Left lung (tissue), 10 donors: ENCODE results near the gene USP24. TPM values are rescaled to one million over a fixed set of nuclear protein-coding genes. Genes with fewer than 3 reads are reported as not detected.

Experiments used
- ATAC-seq: fragments of 200-7000 bp; cut with Tn5 transposase; one replicate; pipeline ENCODE4 v1.9.1; 2020; ENCODE audit warnings: moderate library complexity
- DNase-seq, 4 donors: peaks; one replicate each; pipeline ENCODE4 v3.0.0-alpha.2; 2013 to 2020
- H3K27ac ChIP-seq, 2 donors: fragments of 200-600 bp; sonication (generic) in 1 of 2; one replicate each; pipeline versions ENCODE4 v1.5.0 to v1.8.0; 2020 to 2021
- H3K27me3 ChIP-seq, 2 donors: fragments of 200-600 bp; sonication (generic) in 1 of 2; one replicate each; pipeline versions ENCODE4 v1.5.0 to v1.8.0; 2020 to 2021
- H3K36me3 ChIP-seq, 2 donors: fragments of 200-600 bp; sonication (generic) in 1 of 2; one replicate each; pipeline versions ENCODE4 v1.5.0 to v1.8.0; 2020 to 2021
- H3K4me1 ChIP-seq, 2 donors: fragments of 200-600 bp; one replicate each; pipeline ENCODE4 v1.8.0; 2021
- H3K4me3 ChIP-seq, 2 donors: fragments of 200-600 bp; sonication (generic) in 1 of 2; one replicate each; pipeline versions ENCODE4 v1.5.0 to v1.8.0; 2020 to 2021; ENCODE audit warnings: mild to moderate bottlenecking in 1 of 2
- H3K9me3 ChIP-seq, 2 donors: fragments of 200-600 bp; sonication (generic) in 1 of 2; one replicate each; pipeline versions ENCODE4 v1.5.0 to v1.8.0; 2020 to 2021
- intact Hi-C, 2 donors: fragments of 100-400 bp; cut with DNase I; formaldehyde crosslinking; loops; one replicate each; pipeline versions ENCODE4 v1.11.2 to v1.14.2; 2022
- polyA plus RNA-seq, 6 donors: library from polyadenylated mRNA; unstranded; fragments of 120-200 nt; gene quantifications; one replicate each; pipeline ENCODE4 v1.2.1, GENCODE V29; 2013; ENCODE audit not compliant: insufficient read length in 6 of 6
- total RNA-seq, 2 donors: library from RNA; stranded (reverse); fragmentation: NEBNext Ultra II Directional; extraction: Animal tissue kit (Norgen Biotek cat#: 25700); gene quantifications; one replicate each; pipeline ENCODE4 v1.2.1, GENCODE V29; 2021
- TF ChIP-seq, protein P1 (sequence below), 2 donors: fragments of 200-600 bp; sonication (generic) in 1 of 2; IDR thresholded peaks; one replicate each; pipeline versions ENCODE4 v1.5.0 to v1.8.0; 2021; ENCODE audit warnings: antibody characterized with exemption in 2 of 2
- donor health status: DM: no; HTN: yes; CAD: no.
- donor health status: DM: no; HTN: no; CAD: no.

Gene USP24
- total and polyA plus RNA-seq, 8 donors, result 26.1 to 63.7 (median 47.2) TPM

DNA sequence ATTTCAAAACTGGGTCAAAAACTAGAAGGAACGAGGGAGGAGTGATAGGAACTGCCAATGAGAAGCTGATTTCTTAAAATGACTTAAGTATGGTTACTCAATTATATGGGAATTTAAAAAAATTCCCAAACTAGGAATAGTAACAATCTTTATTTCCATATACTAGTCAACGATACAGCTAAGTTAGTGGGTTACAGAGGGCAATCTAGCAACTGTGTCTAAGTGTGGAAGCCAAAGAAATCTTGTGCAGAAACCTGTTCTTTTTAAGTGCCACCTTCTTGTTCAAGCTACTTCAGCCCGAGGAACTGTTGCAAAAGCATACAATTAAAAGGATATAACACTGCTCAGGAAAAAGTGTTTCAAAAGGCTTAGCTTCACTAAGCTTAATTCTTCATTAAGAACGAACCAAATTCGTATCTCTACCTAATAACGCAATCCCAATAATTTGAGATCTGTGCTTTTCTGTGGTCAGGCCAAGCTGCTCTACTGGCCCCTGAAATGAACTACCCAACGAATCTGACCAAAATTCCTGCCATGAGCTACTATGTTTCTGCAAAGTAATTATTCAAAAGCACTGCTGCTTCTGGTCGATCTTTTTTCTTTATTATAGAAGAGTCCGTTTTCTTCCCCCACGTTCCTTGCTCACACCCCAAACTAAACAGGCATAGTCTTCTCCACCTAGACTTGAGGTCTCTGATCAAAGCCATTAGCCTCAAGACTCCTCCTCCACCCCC is 1.8 kb downstream of the USP24 start:
- intact Hi-C loops, result no loop called here
- peak overlapping the region; percentile 94 for H3K27ac ChIP-seq
- no peaks in the 10 kb centered on the region for H3K27me3 ChIP-seq
- H3K9me3 ChIP-seq, result no peaks in the 10 kb centered on the region
- H3K4me1 ChIP-seq, result peaks cover 25 to 83% of the 10 kb centered on the region in 2 donors
- peak overlapping the region; percentile 81 to 88 for H3K4me3 ChIP-seq
- TF ChIP-seq, protein P1, sequence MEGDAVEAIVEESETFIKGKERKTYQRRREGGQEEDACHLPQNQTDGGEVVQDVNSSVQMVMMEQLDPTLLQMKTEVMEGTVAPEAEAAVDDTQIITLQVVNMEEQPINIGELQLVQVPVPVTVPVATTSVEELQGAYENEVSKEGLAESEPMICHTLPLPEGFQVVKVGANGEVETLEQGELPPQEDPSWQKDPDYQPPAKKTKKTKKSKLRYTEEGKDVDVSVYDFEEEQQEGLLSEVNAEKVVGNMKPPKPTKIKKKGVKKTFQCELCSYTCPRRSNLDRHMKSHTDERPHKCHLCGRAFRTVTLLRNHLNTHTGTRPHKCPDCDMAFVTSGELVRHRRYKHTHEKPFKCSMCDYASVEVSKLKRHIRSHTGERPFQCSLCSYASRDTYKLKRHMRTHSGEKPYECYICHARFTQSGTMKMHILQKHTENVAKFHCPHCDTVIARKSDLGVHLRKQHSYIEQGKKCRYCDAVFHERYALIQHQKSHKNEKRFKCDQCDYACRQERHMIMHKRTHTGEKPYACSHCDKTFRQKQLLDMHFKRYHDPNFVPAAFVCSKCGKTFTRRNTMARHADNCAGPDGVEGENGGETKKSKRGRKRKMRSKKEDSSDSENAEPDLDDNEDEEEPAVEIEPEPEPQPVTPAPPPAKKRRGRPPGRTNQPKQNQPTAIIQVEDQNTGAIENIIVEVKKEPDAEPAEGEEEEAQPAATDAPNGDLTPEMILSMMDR (IDR thresholded peaks at IDR 0.05), result no peak
- ATAC-seq (peak; percentile 14), DNase-seq (peak in 1 of 4 donors; percentile 37)
- no peaks in the 10 kb centered on the region for H3K36me3 ChIP-seq

DNA sequence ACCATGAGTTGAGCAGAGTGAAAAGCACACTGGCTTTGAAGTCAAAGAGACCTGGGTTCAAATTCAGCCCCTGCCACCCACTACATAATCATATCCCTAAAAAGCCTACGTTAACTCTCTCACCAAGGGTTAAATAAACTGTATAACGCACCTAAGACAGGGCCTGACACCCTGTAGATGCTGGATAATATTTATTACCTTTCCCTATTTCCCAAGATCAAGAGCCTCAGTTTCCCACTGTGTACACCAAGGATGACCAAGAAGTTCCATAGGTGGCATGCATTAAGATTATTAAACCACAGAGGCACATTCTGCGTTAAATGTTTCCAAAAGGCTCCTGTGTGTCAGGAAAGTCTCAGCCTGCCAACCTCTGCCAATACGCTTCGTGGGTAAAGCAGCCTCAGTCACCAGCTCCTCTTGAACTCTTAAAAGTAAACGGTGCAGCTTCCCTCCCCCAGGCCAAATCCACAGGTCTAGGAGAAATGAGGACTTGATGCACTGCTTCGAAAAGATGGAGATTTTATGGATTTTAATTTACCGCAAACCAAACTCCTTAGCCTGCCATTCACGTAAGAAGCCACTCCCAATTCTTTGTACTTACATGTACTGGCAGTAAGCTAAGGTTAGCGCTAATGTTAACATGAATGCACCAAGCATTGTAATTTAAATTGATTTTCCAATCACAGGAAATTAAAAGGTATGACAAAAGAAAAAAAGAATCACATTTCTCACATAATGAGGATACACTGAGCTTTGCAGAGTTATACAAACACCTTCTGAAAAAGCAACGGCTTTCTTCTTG is 2.6 kb downstream of the USP24 start:
- H3K36me3 ChIP-seq, result no peaks in the 10 kb centered on the region
- H3K9me3 ChIP-seq, result no peaks in the 10 kb centered on the region
- ATAC-seq (peak; percentile 21), DNase-seq (peak in 1 of 4 donors; percentile 37)
- no peaks in the 10 kb centered on the region for H3K27me3 ChIP-seq
- H3K4me1 ChIP-seq, result peaks cover 25 to 80% of the 10 kb centered on the region in 2 donors
- H3K27ac ChIP-seq, result peak overlapping the region; percentile 94
- H3K4me3 ChIP-seq, result peak overlapping the region in 1 of 2 donors; percentile 81
- intact Hi-C loops, result no loop called here
- TF ChIP-seq, protein P1 (IDR thresholded peaks at IDR 0.05), result no peak

- Histone ChIP-seq H3K4me1 (peaks cover 25 to 76% of the 10 kb centered on the region in 2 donors), H3K36me3 (no peaks in the 10 kb centered on the region), H3K9me3 (no peaks in the 10 kb centered on the region), H3K4me3 (peak overlapping the region in 1 of 2 donors; percentile 81), H3K27ac (peak overlapping the region; percentile 5 to 94), H3K27me3 (no peaks in the 10 kb centered on the region)
- intact Hi-C loops, result no loop called here
- no peak for DNase-seq
- TF ChIP-seq, protein P1 (IDR thresholded peaks at IDR 0.05), result no peak
- ATAC-seq, result no peak
Observed at GRCh38 chr1:55211863-55212262, 3.3 kb downstream of the USP24 start.

DNA sequence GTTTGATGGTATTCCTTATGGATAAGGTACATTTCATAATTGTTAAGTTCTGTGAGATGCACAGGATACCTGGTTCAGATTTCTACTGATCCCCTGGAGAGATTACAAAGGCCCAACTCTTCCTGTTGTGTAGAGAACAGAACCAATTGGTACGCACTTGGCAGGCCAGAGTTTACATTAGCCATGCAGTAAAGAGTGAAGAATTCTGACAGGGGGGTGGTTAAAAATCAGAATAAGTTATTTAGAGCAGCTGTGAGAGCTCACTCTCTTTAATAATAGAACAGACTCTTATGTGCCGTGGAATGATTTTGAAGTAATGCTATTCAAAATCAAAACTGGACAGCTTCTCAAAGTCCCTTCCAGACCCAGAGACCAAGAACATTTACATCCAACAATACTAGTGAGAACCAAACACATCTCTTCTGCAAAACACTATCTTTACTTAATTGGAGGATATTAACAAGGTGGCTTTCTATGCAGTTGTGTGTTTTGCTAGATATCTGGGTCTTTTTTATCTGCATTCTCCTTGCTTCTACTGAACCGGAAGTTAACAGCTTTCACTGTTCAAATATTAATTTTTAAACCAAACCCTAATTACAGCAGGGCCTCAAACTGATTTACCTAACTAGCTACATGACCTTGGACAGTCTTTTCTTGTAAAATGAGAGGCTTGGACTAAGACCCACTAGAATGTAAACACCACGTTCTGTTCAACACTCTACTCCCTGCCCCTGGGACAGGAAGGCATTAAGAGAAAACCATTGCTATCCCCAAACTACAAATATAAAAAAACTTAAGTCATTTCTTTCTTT is 4.0 kb downstream of the USP24 start:
- no peaks in the 10 kb centered on the region for H3K9me3 ChIP-seq
- no peak for DNase-seq
- intact Hi-C loops, result no loop called here
- H3K36me3 ChIP-seq, result no peaks in the 10 kb centered on the region
- H3K4me1 ChIP-seq, result peaks cover 25 to 69% of the 10 kb centered on the region in 2 donors
- ATAC-seq, result no peak
- H3K27me3 ChIP-seq, result no peaks in the 10 kb centered on the region
- H3K4me3 ChIP-seq, result peak overlapping the region in 1 of 2 donors; percentile 81
- H3K27ac ChIP-seq, result peak overlapping the region; percentile 5 to 94
- TF ChIP-seq, protein P1 (IDR thresholded peaks at IDR 0.05), result no peak
